D721Med (cell line): ENCODE measurements around the gene GART.
A peak's percentile ranks its signal among the peaks of the same experiment; 100 is the strongest.
"Not testable (repeated sequence)": the region's sequence is repeated elsewhere in the genome, so short reads cannot be mapped to it uniquely, and the experiment has no call there.

Experiments used
- DNase-seq: peaks from one replicate; pipeline ENCODE4 v3.0.0; 2011; ENCODE audit warnings: low spot score; ENCODE audit not compliant: insufficient read length
- FAIRE-seq: peaks from 2 replicates; lab custom pipeline; 2011; peaks lifted over from hg19 to GRCh38; lab: Jason Lieb, UNC
- TF ChIP-seq, protein P1 (sequence below): IDR thresholded peaks from 2 replicates; pipeline ENCODE4 v1.5.1; 2012; ENCODE audit warnings: mild to moderate bottlenecking, control low read depth; ENCODE audit not compliant: insufficient read depth; ENCODE audit errors: missing control alignments

The GART gene

GRCh38 chr21:33578959-33579542 lies 37.1 kb upstream of the GART start:
- DNase-seq, result no peak
- FAIRE-seq, result peak; percentile 35
- TF ChIP-seq, protein P1, sequence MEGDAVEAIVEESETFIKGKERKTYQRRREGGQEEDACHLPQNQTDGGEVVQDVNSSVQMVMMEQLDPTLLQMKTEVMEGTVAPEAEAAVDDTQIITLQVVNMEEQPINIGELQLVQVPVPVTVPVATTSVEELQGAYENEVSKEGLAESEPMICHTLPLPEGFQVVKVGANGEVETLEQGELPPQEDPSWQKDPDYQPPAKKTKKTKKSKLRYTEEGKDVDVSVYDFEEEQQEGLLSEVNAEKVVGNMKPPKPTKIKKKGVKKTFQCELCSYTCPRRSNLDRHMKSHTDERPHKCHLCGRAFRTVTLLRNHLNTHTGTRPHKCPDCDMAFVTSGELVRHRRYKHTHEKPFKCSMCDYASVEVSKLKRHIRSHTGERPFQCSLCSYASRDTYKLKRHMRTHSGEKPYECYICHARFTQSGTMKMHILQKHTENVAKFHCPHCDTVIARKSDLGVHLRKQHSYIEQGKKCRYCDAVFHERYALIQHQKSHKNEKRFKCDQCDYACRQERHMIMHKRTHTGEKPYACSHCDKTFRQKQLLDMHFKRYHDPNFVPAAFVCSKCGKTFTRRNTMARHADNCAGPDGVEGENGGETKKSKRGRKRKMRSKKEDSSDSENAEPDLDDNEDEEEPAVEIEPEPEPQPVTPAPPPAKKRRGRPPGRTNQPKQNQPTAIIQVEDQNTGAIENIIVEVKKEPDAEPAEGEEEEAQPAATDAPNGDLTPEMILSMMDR, result no peak

- FAIRE-seq, result peak; percentile 25
- no peak for DNase-seq
- TF ChIP-seq, protein P1, result no peak
Observed at GRCh38 chr21:33578214-33578613, 36.3 kb upstream of the GART start.

DNA sequence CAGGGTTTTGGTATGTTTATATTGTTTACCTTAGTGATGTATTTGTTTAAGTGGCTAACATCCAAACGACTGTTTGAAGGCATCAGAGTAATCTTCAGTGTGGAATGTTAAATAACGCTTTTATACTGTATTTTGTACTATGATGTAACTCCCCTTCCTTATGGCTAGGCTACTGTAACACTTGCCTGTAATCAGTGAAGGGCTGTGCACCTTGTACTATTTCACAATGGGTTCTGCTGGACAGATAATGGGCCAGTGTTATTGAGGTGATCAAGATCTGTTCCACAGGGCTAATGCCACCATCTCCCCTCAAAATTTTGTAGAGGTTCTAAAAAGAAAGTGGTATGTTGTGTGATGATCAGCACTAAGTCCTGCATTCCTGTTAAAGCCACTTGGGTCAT lies 34.8 kb upstream of the GART start:
- DNase-seq, FAIRE-seq: not testable (repeated sequence)

DNA sequence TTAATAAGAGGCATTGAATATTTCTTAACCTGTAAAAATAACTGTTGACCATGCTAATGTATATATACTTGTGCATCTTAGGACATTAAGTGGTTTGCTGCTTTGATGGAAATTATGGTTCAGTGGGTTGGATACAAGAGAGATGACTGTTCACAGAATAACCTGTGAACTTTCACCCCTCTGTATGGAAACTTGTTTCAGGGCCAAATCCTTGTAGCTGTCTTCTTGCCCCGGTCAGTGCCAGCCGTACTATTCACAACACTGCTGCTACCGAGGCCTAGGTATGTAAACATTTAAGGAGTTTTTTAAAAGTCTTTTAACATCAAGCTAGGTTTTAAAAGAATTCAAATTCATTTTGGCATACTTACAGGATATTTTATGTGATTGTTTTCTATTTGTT lies 30.4 kb upstream of the GART start:
- TF ChIP-seq, protein P1, result no peak
- DNase-seq (no peak), FAIRE-seq (no peak)

- DNase-seq, result no peak
- no peak for FAIRE-seq
- TF ChIP-seq, protein P1, result no peak
Observed at GRCh38 chr21:33569991-33570390, 28.1 kb upstream of the GART start.

GRCh38 chr21:33568448-33568847 lies 26.5 kb upstream of the GART start:
- FAIRE-seq, result no peak
- TF ChIP-seq, protein P1, result no peak
- DNase-seq, result no peak

- TF ChIP-seq, protein P1, result no peak
- FAIRE-seq, result no peak
Observed at GRCh38 chr21:33567914-33568313, 26.0 kb upstream of the GART start.

DNA sequence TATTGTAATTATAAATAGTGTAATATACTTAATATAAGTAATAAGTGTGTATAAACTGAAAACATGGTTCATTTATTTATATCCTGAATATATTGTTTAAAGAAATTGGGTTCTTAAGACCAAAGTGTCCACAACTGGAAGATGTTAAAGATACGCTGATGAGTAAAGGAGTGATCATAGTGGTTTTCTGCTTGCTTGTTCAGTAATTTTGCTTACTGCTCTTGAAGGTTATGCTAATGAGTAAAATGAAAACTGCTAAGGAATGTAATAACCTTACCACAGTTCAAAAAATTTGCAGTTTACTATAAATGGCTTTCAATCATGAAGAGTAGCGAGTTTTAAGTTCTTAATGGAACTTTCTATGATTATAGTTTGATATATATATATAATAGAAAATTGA lies 24.6 kb upstream of the GART start:
- FAIRE-seq (no peak), DNase-seq (no peak)
- TF ChIP-seq, protein P1, result no peak

More at GRCh38 chr21:33567914-33568313, 26.0 kb upstream of the GART start:
- no peak for DNase-seq
